Mesenchymal stem cell (in vitro differentiated cells and primary cell): Measurements from ENCODE around the gene LBHD1.
"Not testable (repeated sequence)": the region's sequence is repeated elsewhere in the genome, so short reads cannot be mapped to it uniquely, and the experiment has no call there.

Source experiments
- DNase-seq: peaks from one replicate; pipeline ENCODE4 v3.0.0-alpha.2; 2013
- H2AFZ ChIP-seq: one replicate; pipeline ENCODE4 v1.6.1; 2013; ENCODE audit warnings: low read depth, mild to moderate bottlenecking, control low read depth, inconsistent platforms, low read length, moderate library complexity
- H2AK5ac ChIP-seq: 2 replicates; pipeline ENCODE4 v1.6.1; 2013; ENCODE audit warnings: low read length, moderate library complexity, mild to moderate bottlenecking, inconsistent platforms; ENCODE audit not compliant: severe bottlenecking
- H2BK120ac ChIP-seq: one replicate; pipeline ENCODE4 v1.6.1; 2013; ENCODE audit warnings: low read depth, mild to moderate bottlenecking, inconsistent platforms, low read length, moderate library complexity
- H2BK12ac ChIP-seq, 2 experiments: one replicate each; pipeline ENCODE4 v1.6.1; 2013; ENCODE audit warnings: inconsistent platforms in 2 of 2, low read length in 2 of 2, mild to moderate bottlenecking in 2 of 2, moderate library complexity in 2 of 2, control low read depth in 1 of 2
- H2BK15ac ChIP-seq: one replicate; pipeline ENCODE4 v1.6.1; 2013; ENCODE audit warnings: mild to moderate bottlenecking, low read depth, inconsistent platforms; ENCODE audit not compliant: poor library complexity, severe bottlenecking
- H2BK5ac ChIP-seq: 2 replicates; pipeline ENCODE4 v1.6.1; 2013; ENCODE audit warnings: low read depth, mild to moderate bottlenecking, low read length, control low read depth, inconsistent platforms; ENCODE audit not compliant: poor library complexity, severe bottlenecking
- H3K14ac ChIP-seq, 2 experiments: one replicate each; pipeline ENCODE4 v1.6.1; 2013; ENCODE audit warnings: inconsistent platforms in 2 of 2, low read length in 2 of 2, control low read depth in 1 of 2, mild to moderate bottlenecking in 1 of 2, moderate library complexity in 1 of 2
- H3K18ac ChIP-seq, 2 experiments: one replicate each; pipeline ENCODE4 v1.6.1; 2013; ENCODE audit warnings: inconsistent platforms in 2 of 2, low read length in 2 of 2, control low read depth in 1 of 2, low read depth in 1 of 2, mild to moderate bottlenecking in 1 of 2
- H3K23ac ChIP-seq, 2 experiments: one replicate each; pipeline ENCODE4 v1.6.1; 2013; ENCODE audit warnings: inconsistent platforms in 2 of 2, low read length in 2 of 2, mild to moderate bottlenecking in 2 of 2, moderate library complexity in 2 of 2, control low read depth in 1 of 2
- H3K27ac ChIP-seq: 2 replicates; pipeline ENCODE4 v1.5.1; 2013; ENCODE audit warnings: mild to moderate bottlenecking, moderate library complexity, low read length, control low read depth, inconsistent platforms; ENCODE audit not compliant: poor library complexity, severe bottlenecking
- H3K27me3 ChIP-seq, 2 experiments: 2 replicates each; pipeline versions ENCODE4 v1.6.1 to v1.7.0; 2013; ENCODE audit warnings: low read length in 2 of 2, mild to moderate bottlenecking in 2 of 2, moderate library complexity in 2 of 2, control low read depth in 1 of 2, inconsistent platforms in 1 of 2; ENCODE audit not compliant: control insufficient read depth in 1 of 2, insufficient read depth in 1 of 2
- H3K36me3 ChIP-seq, 2 experiments: 2 replicates each; pipeline versions ENCODE4 v1.6.1 to v1.7.0; 2013; ENCODE audit warnings: low read length in 2 of 2, control low read depth in 1 of 2, inconsistent platforms in 1 of 2, low read depth in 1 of 2, mild to moderate bottlenecking in 1 of 2; ENCODE audit not compliant: insufficient read depth in 2 of 2, control insufficient read depth in 1 of 2
- H3K4ac ChIP-seq, 2 experiments: one replicate each; pipeline ENCODE4 v1.6.1; 2013; ENCODE audit warnings: inconsistent platforms in 2 of 2, low read length in 2 of 2, mild to moderate bottlenecking in 2 of 2, moderate library complexity in 2 of 2, control low read depth in 1 of 2, low read depth in 1 of 2
- H3K4me1 ChIP-seq: 2 replicates; pipeline ENCODE4 v1.6.1; 2013; ENCODE audit warnings: low read depth, low read length, control low read depth; ENCODE audit not compliant: control insufficient read depth, insufficient read depth
- H3K4me2 ChIP-seq: 2 replicates; pipeline ENCODE4 v1.6.1; 2013; ENCODE audit warnings: low read length, mild to moderate bottlenecking, inconsistent platforms; ENCODE audit not compliant: poor library complexity, severe bottlenecking
- H3K4me3 ChIP-seq, 2 experiments: 2 replicates each; pipeline versions ENCODE4 v1.5.1 to v1.7.0; 2013; ENCODE audit warnings: low read length in 2 of 2, mild to moderate bottlenecking in 2 of 2, control low read depth in 1 of 2, low read depth in 1 of 2; ENCODE audit not compliant: insufficient read depth in 1 of 2
- H3K79me1 ChIP-seq: replicated peaks from 2 replicates; pipeline ENCODE4 v1.6.1; 2013; ENCODE audit warnings: mild to moderate bottlenecking, control low read depth, low read length, inconsistent platforms; ENCODE audit not compliant: poor library complexity, severe bottlenecking
- H3K9ac ChIP-seq: 2 replicates; pipeline ENCODE4 v1.7.0; 2013; ENCODE audit warnings: mild to moderate bottlenecking, low read length, moderate library complexity
- H3K9me3 ChIP-seq: 2 replicates; pipeline ENCODE4 v1.7.0; 2013; ENCODE audit warnings: mild to moderate bottlenecking, low read length; ENCODE audit not compliant: control insufficient read depth
- H4K8ac ChIP-seq: one replicate; pipeline ENCODE4 v1.6.1; 2013; ENCODE audit warnings: inconsistent platforms, mild to moderate bottlenecking, low read length, moderate library complexity
- H4K91ac ChIP-seq: one replicate; pipeline ENCODE4 v1.6.1; 2013; ENCODE audit warnings: mild to moderate bottlenecking, low read length, inconsistent platforms
- WGBS: methylation state at CpG from one replicate; pipeline ENCODE4 v1.1.7; 2013; ENCODE audit warnings: mixed read lengths; 5-methylcytosine and 5-hydroxymethylcytosine counted together

LBHD1 gene

DNA sequence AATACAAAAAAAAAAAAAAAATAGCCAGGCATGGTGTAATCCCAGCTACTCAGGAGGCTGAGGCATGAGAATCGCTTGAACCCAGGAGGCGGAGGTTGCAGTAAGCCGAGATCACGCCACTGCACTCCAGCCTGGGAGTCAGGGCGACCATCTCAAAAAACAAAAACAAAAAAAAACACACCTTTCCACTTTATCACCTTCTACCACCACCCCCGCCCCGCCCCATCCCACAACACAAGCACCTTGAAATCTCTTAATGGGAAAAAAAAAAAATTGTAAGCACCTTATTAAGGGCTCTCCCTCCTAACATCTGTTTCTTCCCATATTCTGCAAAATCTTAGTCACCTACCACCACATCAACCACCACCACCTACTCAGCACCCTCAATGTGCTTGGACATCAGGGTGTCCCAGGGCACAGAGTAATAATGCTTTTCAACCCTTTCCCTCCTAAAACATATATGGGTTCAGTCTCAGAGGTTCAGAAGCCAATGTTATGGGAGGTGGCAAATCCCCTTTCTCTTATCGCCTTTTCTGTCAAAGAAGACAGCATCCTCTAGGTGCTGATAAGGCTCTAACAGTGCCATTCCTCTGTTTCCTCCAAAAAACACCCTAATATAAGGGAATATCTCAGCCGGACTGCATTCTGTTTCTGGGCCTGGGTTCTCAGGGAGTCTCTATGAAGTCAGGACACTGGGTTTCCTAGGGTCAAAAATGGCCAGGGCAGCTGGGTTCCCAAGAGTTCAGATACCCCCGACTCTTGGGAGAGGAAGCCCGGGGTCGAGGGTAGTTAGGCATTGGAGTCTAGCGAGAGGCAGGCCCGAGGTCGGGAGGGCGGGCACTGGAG, 19.7 kb downstream of the LBHD1 start:
- Histone ChIP-seq H2AFZ (peak overlapping the region; percentile 74), H3K9me3 (no peaks in the 10 kb centered on the region), H3K4me2 (peak overlapping the region; percentile 83), H3K27ac (peak overlapping the region; percentile 46), H3K4ac (peak overlapping the region in 1 of 2 experiments; percentile 76), H3K27me3 (no peaks in the 10 kb centered on the region), H3K4me3 (peak overlapping the region; percentile 91 to 98), H3K79me1 (peaks cover 19% of the 10 kb centered on the region), H2BK120ac (peak overlapping the region; percentile 95), H2BK5ac (no peak overlapping the region), H2BK12ac (no peak overlapping the region), H4K91ac (no peak overlapping the region), H2BK15ac (no peak overlapping the region), H3K36me3 (peaks cover 25% of the 10 kb centered on the region in 2 experiments), H3K23ac (no peak overlapping the region), H3K14ac (no peak overlapping the region), H3K18ac (peak overlapping the region in 1 of 2 experiments; percentile 80), H2AK5ac (peak overlapping the region; percentile 44), H3K9ac (peak overlapping the region; percentile 96), H3K4me1 (peaks cover 5% of the 10 kb centered on the region), H4K8ac (peak overlapping the region; percentile 78)
- 39% methylated on average over 16 of the region's 16 CpGs for WGBS
- DNase-seq: no peak

DNA sequence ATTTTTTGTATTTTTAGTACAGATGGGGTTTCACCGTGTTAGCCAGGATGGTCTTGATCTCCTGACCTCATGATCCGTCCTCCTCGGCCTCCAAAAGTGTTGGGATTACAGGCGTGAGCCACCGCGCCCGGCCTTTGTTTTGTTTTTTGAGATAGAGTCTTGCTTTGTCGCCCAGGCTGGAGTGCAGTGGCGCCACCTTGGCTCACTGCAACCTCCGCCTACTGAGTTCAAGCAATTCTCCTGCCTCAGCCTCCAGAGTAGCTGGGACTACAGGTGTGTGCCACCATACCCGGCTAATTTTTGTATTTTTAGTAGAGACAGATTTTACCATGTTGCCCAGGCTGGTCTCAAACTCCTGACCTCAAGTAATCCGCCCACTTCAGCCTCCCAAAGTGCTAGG, 21.8 kb downstream of the LBHD1 start:
- H3K4ac ChIP-seq, H3K14ac ChIP-seq, H4K91ac ChIP-seq, H2AFZ ChIP-seq, H2BK120ac ChIP-seq, H2BK15ac ChIP-seq, H3K9me3 ChIP-seq, H3K23ac ChIP-seq, H3K18ac ChIP-seq, H3K4me3 ChIP-seq, H3K4me2 ChIP-seq, H2AK5ac ChIP-seq, H2BK5ac ChIP-seq, H3K9ac ChIP-seq, DNase-seq, H3K27ac ChIP-seq, H4K8ac ChIP-seq, H2BK12ac ChIP-seq, H3K27me3 ChIP-seq: not testable (repeated sequence)
- peaks cover 24% of the 10 kb centered on the region for H3K79me1 ChIP-seq
- H3K36me3 ChIP-seq: peaks cover 28 to 31% of the 10 kb centered on the region in 2 experiments
- 96% methylated on average over 12 of the region's 12 CpGs for WGBS
- peaks cover 11% of the 10 kb centered on the region for H3K4me1 ChIP-seq

DNA sequence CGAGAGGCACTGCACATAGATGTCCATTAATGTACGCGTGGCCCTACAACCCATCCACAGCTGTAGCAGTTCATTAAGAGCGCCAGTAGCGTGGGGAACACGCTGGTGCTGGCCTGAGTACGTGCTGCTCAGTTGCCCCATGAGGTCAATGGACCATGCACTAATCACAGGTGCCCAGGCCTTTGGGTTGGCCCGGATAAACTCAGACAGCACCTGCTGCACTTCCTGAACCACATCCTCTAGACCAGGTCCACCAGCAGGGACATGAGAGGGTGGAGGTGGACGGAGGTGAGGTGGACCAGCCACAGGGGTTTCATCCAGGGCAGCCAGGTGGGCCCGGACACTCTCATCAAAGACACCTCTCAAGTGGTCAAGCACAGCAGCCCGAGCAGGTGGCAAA, 22.6 kb downstream of the LBHD1 start:
- H3K36me3 ChIP-seq: peaks cover 32% of the 10 kb centered on the region in 2 experiments
- no peak overlapping the region for H2BK5ac ChIP-seq
- no peak overlapping the region for H3K23ac ChIP-seq
- H2AK5ac ChIP-seq: no peak overlapping the region
- no peak overlapping the region for H3K14ac ChIP-seq
- H3K27me3 ChIP-seq: no peaks in the 10 kb centered on the region
- no peak overlapping the region for H2BK120ac ChIP-seq
- H3K9me3 ChIP-seq: no peaks in the 10 kb centered on the region
- peaks cover 16% of the 10 kb centered on the region for H3K4me1 ChIP-seq
- WGBS: 99% methylated on average over 11 of the region's 11 CpGs
- no peak for DNase-seq
- no peak overlapping the region for H3K4me3 ChIP-seq
- no peak overlapping the region for H3K18ac ChIP-seq
- no peak overlapping the region for H3K9ac ChIP-seq
- no peak overlapping the region for H2AFZ ChIP-seq
- H4K8ac ChIP-seq: no peak overlapping the region
- no peak overlapping the region for H2BK15ac ChIP-seq
- no peak overlapping the region for H4K91ac ChIP-seq
- H3K27ac ChIP-seq: no peak overlapping the region
- no peak overlapping the region for H3K4ac ChIP-seq
- no peak overlapping the region for H3K4me2 ChIP-seq
- no peak overlapping the region for H2BK12ac ChIP-seq
- H3K79me1 ChIP-seq: peaks cover 24% of the 10 kb centered on the region

DNA sequence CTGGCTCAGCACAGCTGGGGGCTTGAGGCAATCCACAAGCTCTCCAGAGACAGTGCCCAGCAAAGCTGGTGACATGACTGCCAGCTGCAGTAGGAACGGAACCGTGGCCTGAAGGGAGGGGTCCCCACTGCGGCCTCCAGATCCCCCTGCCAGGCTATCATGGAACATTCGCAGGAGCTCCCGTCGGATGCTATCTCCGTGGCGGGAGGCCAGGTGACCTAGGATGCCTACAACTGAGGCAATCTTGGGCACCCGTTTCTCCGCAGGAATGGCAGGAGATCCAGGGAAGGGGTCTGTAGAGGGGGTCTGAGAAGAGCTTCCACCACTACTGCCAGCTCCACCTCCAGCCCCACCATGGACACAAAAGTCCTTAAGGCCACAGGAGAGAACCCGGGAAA, 23.1 kb downstream of the LBHD1 start:
- Histone ChIP-seq H3K23ac (no peak overlapping the region), H3K4me3 (no peak overlapping the region), H3K9ac (no peak overlapping the region), H2BK120ac (no peak overlapping the region), H2BK12ac (no peak overlapping the region), H3K14ac (no peak overlapping the region), H3K9me3 (no peaks in the 10 kb centered on the region), H3K79me1 (peaks cover 24% of the 10 kb centered on the region), H3K36me3 (peaks cover 37% of the 10 kb centered on the region in 2 experiments), H3K27ac (no peak overlapping the region), H4K8ac (no peak overlapping the region), H3K4me1 (peaks cover 16% of the 10 kb centered on the region), H3K18ac (no peak overlapping the region), H4K91ac (no peak overlapping the region), H2BK15ac (no peak overlapping the region), H2AK5ac (no peak overlapping the region), H2BK5ac (no peak overlapping the region), H3K4me2 (no peak overlapping the region), H3K27me3 (no peaks in the 10 kb centered on the region), H3K4ac (no peak overlapping the region), H2AFZ (no peak overlapping the region)
- 94% methylated on average over 9 of the region's 11 CpGs for whole genome bisulfite sequencing
- DNase-seq: no peak
